ENCODE measurements around the gene CDX2. TPM values are rescaled to one million over a fixed set of nuclear protein-coding genes. Genes with fewer than 3 reads are reported as not detected.

Gene CDX2
- total and polyA plus RNA-seq, 4 donors = not detected

DNA sequence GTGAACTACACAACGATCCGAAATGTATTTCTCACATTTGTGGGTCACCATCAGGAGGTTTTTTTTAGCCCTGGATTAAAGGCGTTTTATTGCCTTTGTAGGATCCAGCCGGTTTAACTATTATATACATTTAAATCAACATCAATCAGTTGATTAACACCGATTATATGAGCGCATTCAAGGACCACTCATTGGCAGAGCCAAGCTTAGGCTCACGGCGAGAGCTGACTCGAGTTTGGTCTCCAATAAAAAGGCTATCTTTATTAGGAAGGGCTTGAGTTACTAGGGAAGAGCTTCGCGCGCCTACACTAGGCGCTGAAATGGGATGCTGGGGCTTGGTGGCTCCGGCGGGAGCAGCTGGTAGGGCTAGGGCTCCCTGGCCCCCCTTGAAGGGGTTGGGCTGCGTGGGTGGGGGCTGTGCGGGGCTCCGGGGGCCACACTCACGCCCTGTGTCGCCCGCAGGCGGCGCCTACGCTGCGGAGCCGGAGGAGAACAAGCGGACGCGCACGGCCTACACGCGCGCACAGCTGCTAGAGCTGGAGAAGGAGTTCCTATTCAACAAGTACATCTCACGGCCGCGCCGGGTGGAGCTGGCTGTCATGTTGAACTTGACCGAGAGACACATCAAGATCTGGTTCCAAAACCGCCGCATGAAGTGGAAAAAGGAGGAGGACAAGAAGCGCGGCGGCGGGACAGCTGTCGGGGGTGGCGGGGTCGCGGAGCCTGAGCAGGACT is 45.2 kb downstream of the CDX2 start:
- peaks cover 17 to 31% (median 23%) of the 10 kb centered on the region in 4 donors for H3K27me3 ChIP-seq (ENCODE audit: control insufficient read depth in 4 of 4, insufficient read depth in 4 of 4, low read length in 3 of 4)
- H3K4me3 ChIP-seq (ENCODE audit: low read depth in 1 of 3, low read length in 3 of 3) = no peak overlapping the region
- 8% methylated on average over 48 of the region's 48 CpGs for WGBS
- H3K36me3 ChIP-seq (ENCODE audit: control insufficient read depth in 4 of 4, insufficient read depth in 3 of 4, low read depth in 1 of 4, low read length in 3 of 4) = no peaks in the 10 kb centered on the region
- no peaks in the 10 kb centered on the region for H3K9me3 ChIP-seq (ENCODE audit: control insufficient read depth in 4 of 4, low read length in 3 of 4)
- DNase-seq (ENCODE audit: low spot score) = no peak
- no peak for TF ChIP-seq FOXA2 (IDR thresholded peaks at IDR 0.05)
- no peak for TF ChIP-seq TAF1 (conservative IDR thresholded peaks at IDR 0.05)
- TF ChIP-seq NR2F2 (IDR thresholded peaks at IDR 0.05) = no peak
- no peak for TF ChIP-seq GABPA (IDR thresholded peaks at IDR 0.05 in 1 of 2, conservative IDR thresholded peaks at IDR 0.05 in 1 of 2)
- no peak for TF ChIP-seq EGR1 (IDR thresholded peaks at IDR 0.05; ENCODE audit: low read depth in 2 of 2)
- TF ChIP-seq, protein P1, sequence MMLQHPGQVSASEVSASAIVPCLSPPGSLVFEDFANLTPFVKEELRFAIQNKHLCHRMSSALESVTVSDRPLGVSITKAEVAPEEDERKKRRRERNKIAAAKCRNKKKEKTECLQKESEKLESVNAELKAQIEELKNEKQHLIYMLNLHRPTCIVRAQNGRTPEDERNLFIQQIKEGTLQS (IDR thresholded peaks at IDR 0.05) = no peak
- TF ChIP-seq HNF4G (IDR thresholded peaks at IDR 0.05) = no peak
- no peak for TF ChIP-seq YY1 (IDR thresholded peaks at IDR 0.05)
- TF ChIP-seq SP1 (IDR thresholded peaks at IDR 0.05) = no peak
- TF ChIP-seq, protein P2, sequence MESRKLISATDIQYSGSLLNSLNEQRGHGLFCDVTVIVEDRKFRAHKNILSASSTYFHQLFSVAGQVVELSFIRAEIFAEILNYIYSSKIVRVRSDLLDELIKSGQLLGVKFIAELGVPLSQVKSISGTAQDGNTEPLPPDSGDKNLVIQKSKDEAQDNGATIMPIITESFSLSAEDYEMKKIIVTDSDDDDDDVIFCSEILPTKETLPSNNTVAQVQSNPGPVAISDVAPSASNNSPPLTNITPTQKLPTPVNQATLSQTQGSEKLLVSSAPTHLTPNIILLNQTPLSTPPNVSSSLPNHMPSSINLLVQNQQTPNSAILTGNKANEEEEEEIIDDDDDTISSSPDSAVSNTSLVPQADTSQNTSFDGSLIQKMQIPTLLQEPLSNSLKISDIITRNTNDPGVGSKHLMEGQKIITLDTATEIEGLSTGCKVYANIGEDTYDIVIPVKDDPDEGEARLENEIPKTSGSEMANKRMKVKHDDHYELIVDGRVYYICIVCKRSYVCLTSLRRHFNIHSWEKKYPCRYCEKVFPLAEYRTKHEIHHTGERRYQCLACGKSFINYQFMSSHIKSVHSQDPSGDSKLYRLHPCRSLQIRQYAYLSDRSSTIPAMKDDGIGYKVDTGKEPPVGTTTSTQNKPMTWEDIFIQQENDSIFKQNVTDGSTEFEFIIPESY (IDR thresholded peaks at IDR 0.05) = no peak
- TF ChIP-seq, protein P3, sequence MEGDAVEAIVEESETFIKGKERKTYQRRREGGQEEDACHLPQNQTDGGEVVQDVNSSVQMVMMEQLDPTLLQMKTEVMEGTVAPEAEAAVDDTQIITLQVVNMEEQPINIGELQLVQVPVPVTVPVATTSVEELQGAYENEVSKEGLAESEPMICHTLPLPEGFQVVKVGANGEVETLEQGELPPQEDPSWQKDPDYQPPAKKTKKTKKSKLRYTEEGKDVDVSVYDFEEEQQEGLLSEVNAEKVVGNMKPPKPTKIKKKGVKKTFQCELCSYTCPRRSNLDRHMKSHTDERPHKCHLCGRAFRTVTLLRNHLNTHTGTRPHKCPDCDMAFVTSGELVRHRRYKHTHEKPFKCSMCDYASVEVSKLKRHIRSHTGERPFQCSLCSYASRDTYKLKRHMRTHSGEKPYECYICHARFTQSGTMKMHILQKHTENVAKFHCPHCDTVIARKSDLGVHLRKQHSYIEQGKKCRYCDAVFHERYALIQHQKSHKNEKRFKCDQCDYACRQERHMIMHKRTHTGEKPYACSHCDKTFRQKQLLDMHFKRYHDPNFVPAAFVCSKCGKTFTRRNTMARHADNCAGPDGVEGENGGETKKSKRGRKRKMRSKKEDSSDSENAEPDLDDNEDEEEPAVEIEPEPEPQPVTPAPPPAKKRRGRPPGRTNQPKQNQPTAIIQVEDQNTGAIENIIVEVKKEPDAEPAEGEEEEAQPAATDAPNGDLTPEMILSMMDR (IDR thresholded peaks at IDR 0.05; ENCODE audit: low read depth, low read length, missing input control) = no peak
- TF ChIP-seq, protein P4, sequence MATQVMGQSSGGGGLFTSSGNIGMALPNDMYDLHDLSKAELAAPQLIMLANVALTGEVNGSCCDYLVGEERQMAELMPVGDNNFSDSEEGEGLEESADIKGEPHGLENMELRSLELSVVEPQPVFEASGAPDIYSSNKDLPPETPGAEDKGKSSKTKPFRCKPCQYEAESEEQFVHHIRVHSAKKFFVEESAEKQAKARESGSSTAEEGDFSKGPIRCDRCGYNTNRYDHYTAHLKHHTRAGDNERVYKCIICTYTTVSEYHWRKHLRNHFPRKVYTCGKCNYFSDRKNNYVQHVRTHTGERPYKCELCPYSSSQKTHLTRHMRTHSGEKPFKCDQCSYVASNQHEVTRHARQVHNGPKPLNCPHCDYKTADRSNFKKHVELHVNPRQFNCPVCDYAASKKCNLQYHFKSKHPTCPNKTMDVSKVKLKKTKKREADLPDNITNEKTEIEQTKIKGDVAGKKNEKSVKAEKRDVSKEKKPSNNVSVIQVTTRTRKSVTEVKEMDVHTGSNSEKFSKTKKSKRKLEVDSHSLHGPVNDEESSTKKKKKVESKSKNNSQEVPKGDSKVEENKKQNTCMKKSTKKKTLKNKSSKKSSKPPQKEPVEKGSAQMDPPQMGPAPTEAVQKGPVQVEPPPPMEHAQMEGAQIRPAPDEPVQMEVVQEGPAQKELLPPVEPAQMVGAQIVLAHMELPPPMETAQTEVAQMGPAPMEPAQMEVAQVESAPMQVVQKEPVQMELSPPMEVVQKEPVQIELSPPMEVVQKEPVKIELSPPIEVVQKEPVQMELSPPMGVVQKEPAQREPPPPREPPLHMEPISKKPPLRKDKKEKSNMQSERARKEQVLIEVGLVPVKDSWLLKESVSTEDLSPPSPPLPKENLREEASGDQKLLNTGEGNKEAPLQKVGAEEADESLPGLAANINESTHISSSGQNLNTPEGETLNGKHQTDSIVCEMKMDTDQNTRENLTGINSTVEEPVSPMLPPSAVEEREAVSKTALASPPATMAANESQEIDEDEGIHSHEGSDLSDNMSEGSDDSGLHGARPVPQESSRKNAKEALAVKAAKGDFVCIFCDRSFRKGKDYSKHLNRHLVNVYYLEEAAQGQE (IDR thresholded peaks at IDR 0.05) = no peak
- no peak for TF ChIP-seq HNF4A (conservative IDR thresholded peaks at IDR 0.05)
- TF ChIP-seq RXRA (IDR thresholded peaks at IDR 0.05) = no peak
- TF ChIP-seq RAD21 (IDR thresholded peaks at IDR 0.05) = no peak
- TF ChIP-seq, protein P5, sequence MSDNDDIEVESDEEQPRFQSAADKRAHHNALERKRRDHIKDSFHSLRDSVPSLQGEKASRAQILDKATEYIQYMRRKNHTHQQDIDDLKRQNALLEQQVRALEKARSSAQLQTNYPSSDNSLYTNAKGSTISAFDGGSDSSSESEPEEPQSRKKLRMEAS (IDR thresholded peaks at IDR 0.05) = no peak
- no peak for TF ChIP-seq FOXA1 (IDR thresholded peaks at IDR 0.05)
- TF ChIP-seq JUND (IDR thresholded peaks at IDR 0.05) = no peak
- no peak overlapping the region for H3K9ac ChIP-seq (ENCODE audit: low read depth in 1 of 2, low read length in 2 of 2)
- H3K27ac ChIP-seq (ENCODE audit: low read depth in 1 of 2, low read length in 2 of 2) = no peak overlapping the region
- H3K4me1 ChIP-seq (ENCODE audit: control insufficient read depth in 4 of 4, insufficient read depth in 4 of 4, low read length in 3 of 4) = peaks cover 16 to 34% (median 20%) of the 10 kb centered on the region in 4 donors
